ENCODE results near the gene ZNF639. TPM values are rescaled to one million over a fixed set of nuclear protein-coding genes. Genes with fewer than 3 reads are reported as not detected.

Gene ZNF639
- total RNA-seq, 2 donors from 2014 or later, result 63.6 to 68.9 TPM

Other genes starting within 250 kb of the ZNF639 start
- gene PIK3CA, start 174.7 kb upstream of the ZNF639 start, total RNA-seq, result 10 to 100 TPM; 42.4 to 45.4 TPM
- 1 to 10 TPM in 1 of 2 donors, under 1 TPM in 1; 0.57 to 1.0 TPM for gene KCNMB3, start 71.9 kb upstream of the ZNF639 start, total RNA-seq
- gene MFN1, start 24.7 kb downstream of the ZNF639 start, total RNA-seq, result 10 to 100 TPM; 27.3 to 32.0 TPM
- gene GNB4, start 128.4 kb downstream of the ZNF639 start, total RNA-seq, result under 1 TPM; 0.78 to 0.90 TPM
- 10 to 100 TPM; 30.5 to 31.7 TPM for gene ACTL6A, start 239.9 kb downstream of the ZNF639 start, total RNA-seq